Keratinocyte (primary cell): Measurements from ENCODE around the gene TOP1. TPM values are rescaled to one million over a fixed set of nuclear protein-coding genes. Genes with fewer than 3 reads are reported as not detected.

ENCODE experiments used
- DNase-seq: peaks from one replicate; pipeline ENCODE4 v3.0.0-alpha.2; 2011; ENCODE audit warnings: low read depth, missing footprints, low spot score
- FAIRE-seq: peaks from 2 replicates; lab custom pipeline; 2011; peaks lifted over from hg19 to GRCh38; lab: Jason Lieb, UNC
- H2AFZ ChIP-seq: 2 replicates; pipeline ENCODE4 v1.6.0; 2012; ENCODE audit warnings: low read length, control low read depth, inconsistent platforms; ENCODE audit not compliant: control insufficient read depth
- H3K27ac ChIP-seq: 2 replicates; pipeline ENCODE4 v1.5.1; 2011; ENCODE audit warnings: low read length; ENCODE audit not compliant: control insufficient read depth, insufficient read depth
- H3K27me3 ChIP-seq: 3 replicates; pipeline ENCODE4 v1.6.0; 2011; ENCODE audit warnings: low read length; ENCODE audit not compliant: control insufficient read depth, insufficient read depth; ENCODE audit errors: extremely low read depth
- H3K36me3 ChIP-seq, 2 experiments: 2 replicates in 1 of 2; 3 replicates in 1 of 2; pipeline ENCODE4 v1.5.1; 2011; ENCODE audit warnings: low read length in 2 of 2, mild to moderate bottlenecking in 1 of 2; ENCODE audit not compliant: control insufficient read depth in 2 of 2, insufficient read depth in 2 of 2; ENCODE audit errors: extremely low read depth in 1 of 2
- H3K4me1 ChIP-seq: 3 replicates; pipeline ENCODE4 v1.5.1; 2011; ENCODE audit warnings: low read length; ENCODE audit not compliant: control insufficient read depth, insufficient read depth; ENCODE audit errors: extremely low read depth
- H3K4me2 ChIP-seq: 3 replicates; pipeline ENCODE4 v1.6.0; 2011; ENCODE audit warnings: low read depth, low read length; ENCODE audit not compliant: control insufficient read depth, insufficient read depth; ENCODE audit errors: extremely low read depth
- H3K4me3 ChIP-seq, 3 experiments: fragments of 200-600 bp in 1 of 3; sonication (generic) in 1 of 3; 2 replicates in 2 of 3; 3 replicates in 1 of 3; pipeline ENCODE4 v1.5.1; 2011 to 2016; ENCODE audit warnings: low read length in 3 of 3, mild to moderate bottlenecking in 3 of 3, control low read depth in 2 of 3, inconsistent platforms in 1 of 3, low read depth in 1 of 3, mixed read lengths in 1 of 3, mixed run types in 1 of 3, moderate library complexity in 1 of 3; ENCODE audit not compliant: control insufficient read depth in 2 of 3, insufficient read depth in 2 of 3; ENCODE audit errors: extremely low read depth in 1 of 3
- H3K79me2 ChIP-seq: 2 replicates; pipeline ENCODE4 v1.6.0; 2012; ENCODE audit warnings: low read length; ENCODE audit not compliant: control insufficient read depth, insufficient read depth
- H3K9ac ChIP-seq: 3 replicates; pipeline ENCODE4 v1.6.0; 2011; ENCODE audit warnings: low read length; ENCODE audit not compliant: control insufficient read depth, insufficient read depth; ENCODE audit errors: extremely low read depth
- H3K9me1 ChIP-seq: 3 replicates; pipeline ENCODE4 v1.6.0; 2011; ENCODE audit warnings: low read length; ENCODE audit not compliant: control insufficient read depth, insufficient read depth; ENCODE audit errors: extremely low read depth
- H3K9me3 ChIP-seq: 2 replicates; pipeline ENCODE4 v1.5.1; 2012; ENCODE audit warnings: low read depth, low read length; ENCODE audit not compliant: control insufficient read depth
- H4K20me1 ChIP-seq: 3 replicates; pipeline ENCODE4 v1.6.0; 2011; ENCODE audit warnings: low read length; ENCODE audit not compliant: control insufficient read depth, insufficient read depth; ENCODE audit errors: extremely low read depth
- CTCF ChIP-seq, 3 experiments: IDR thresholded peaks in 1 of 3; conservative IDR thresholded peaks in 1 of 3; optimal IDR thresholded peaks in 1 of 3; 2 replicates in 2 of 3; 3 replicates in 1 of 3; pipeline versions ENCODE3 to v1.5.1; 2011; ENCODE audit warnings: low read length in 3 of 3, mild to moderate bottlenecking in 3 of 3, moderate library complexity in 2 of 3, control low read depth in 1 of 3, inconsistent platforms in 1 of 3; ENCODE audit not compliant: insufficient read depth in 2 of 3; ENCODE audit errors: extremely low read depth in 1 of 3
- EZH2 ChIP-seq: IDR thresholded peaks from one replicate; pipeline ENCODE4 v1.6.1; 2012; ENCODE audit warnings: inconsistent platforms, mild to moderate bottlenecking, low read length, moderate library complexity
- dilution Hi-C: fragments of 300-500 bp; cut with MboI; formaldehyde crosslinking; loops from one replicate; pipeline ENCODE4 v1.7.0; 2020; ENCODE audit warnings: low sequenced_read_pairs; ENCODE audit not compliant: extremely low pct_ligation_motif_present
- polyA plus RNA-seq, 5 experiments: library from polyadenylated mRNA; depleted of rRNA in 3 of 5; stranded (reverse) in 3 of 5; stranded (forward) in 1 of 5; unstranded in 1 of 5; fragments of >200 nt; gene quantifications; 1 replicate in 1 of 5; 2 replicates in 3 of 5; 3 replicates in 1 of 5; pipeline versions ENCODE4 v1.2.1 to v1.2.3, GENCODE V29; 2011 to 2012; ENCODE audit warnings: missing spikeins in 2 of 5, low read depth in 1 of 5, low replicate concordance in 1 of 5

TOP1 gene
- polyA plus RNA-seq, 1 donor (not counting 4 experiments of a cell fraction or from before 2014, with no cell fraction given), result 25.2 TPM

- Histone ChIP-seq H3K79me2 (peaks cover 63% of the 10 kb centered on the region), H3K27ac (peak overlapping the region; percentile 50), H3K9me3 (no peaks in the 10 kb centered on the region), H2AFZ (no peak overlapping the region), H4K20me1 (peaks cover 10% of the 10 kb centered on the region), H3K4me3 (peak overlapping the region; percentile 69 to 78 (median 72)), H3K9me1 (peaks cover 3% of the 10 kb centered on the region), H3K36me3 (peaks cover 0 to 2% of the 10 kb centered on the region in 2 experiments), H3K9ac (peak overlapping the region; percentile 82), H3K4me1 (peaks cover 40% of the 10 kb centered on the region), H3K4me2 (peak overlapping the region; percentile 94), H3K27me3 (no peaks in the 10 kb centered on the region)
- dilution Hi-C loops, result no loop called here
- no peak for TF ChIP-seq CTCF (optimal IDR thresholded peaks at IDR 0.05 in 1 of 3, IDR thresholded peaks at IDR 0.05 in 1 of 3, conservative IDR thresholded peaks at IDR 0.05 in 1 of 3; ENCODE audit: extremely low read depth in 1 of 3, insufficient read depth in 2 of 3, low read length in 3 of 3)
- no peak for TF ChIP-seq EZH2
- no peak for DNase-seq
- FAIRE-seq, result no peak
These were observed 110.0 kb downstream of the TOP1 start for GRCh38 chr20:41138475-41139226.

GRCh38 chr20:41139227-41140093 is 110.8 kb downstream of the TOP1 start:
- FAIRE-seq (no peak), DNase-seq (no peak)
- TF ChIP-seq CTCF (optimal IDR thresholded peaks at IDR 0.05 in 1 of 3, IDR thresholded peaks at IDR 0.05 in 1 of 3, conservative IDR thresholded peaks at IDR 0.05 in 1 of 3; ENCODE audit: extremely low read depth in 1 of 3, insufficient read depth in 2 of 3, low read length in 3 of 3), result no peak
- no peak for TF ChIP-seq EZH2
- Histone ChIP-seq H3K4me1 (peaks cover 33% of the 10 kb centered on the region), H3K79me2 (peaks cover 71% of the 10 kb centered on the region), H3K4me2 (peak overlapping the region; percentile 94), H3K4me3 (peak overlapping the region; percentile 69 to 78 (median 72)), H3K27me3 (no peaks in the 10 kb centered on the region), H4K20me1 (peaks cover 10% of the 10 kb centered on the region), H3K9me1 (peaks cover 3% of the 10 kb centered on the region), H3K36me3 (peaks cover 0 to 2% of the 10 kb centered on the region in 2 experiments), H3K27ac (no peak overlapping the region), H3K9ac (peak overlapping the region; percentile 82), H3K9me3 (no peaks in the 10 kb centered on the region), H2AFZ (no peak overlapping the region)
- dilution Hi-C loops, result no loop called here
